ENCODE results near the gene CEP57. TPM values are rescaled to one million over a fixed set of nuclear protein-coding genes. Genes with fewer than 3 reads are reported as not detected.

The CEP57 gene
- polyA plus RNA-seq, 2 donors = 10.6 to 11.1 TPM

DNA sequence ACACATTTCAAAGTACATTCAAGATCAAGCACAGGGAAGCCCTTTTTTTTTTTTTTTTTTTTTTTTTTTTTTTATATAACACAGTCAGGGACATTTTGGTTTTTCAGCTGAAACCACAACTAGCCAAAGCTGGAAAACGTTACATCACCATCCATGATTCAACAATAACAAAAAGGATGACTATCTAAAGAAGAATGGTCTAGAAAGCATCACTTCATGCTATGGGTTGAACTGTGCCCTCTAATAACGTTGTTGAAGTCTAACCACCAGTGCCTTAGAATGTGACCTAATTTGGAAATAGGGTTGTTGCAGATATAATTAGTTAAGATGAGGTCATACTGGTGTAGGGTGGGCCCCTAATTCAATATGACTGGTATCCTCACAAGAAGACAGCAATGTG, 87.0 kb downstream of the CEP57 start:
- 69 to 85% methylated on average over 2 of the region's 2 CpGs for WGBS, 2 donors
- H3K36me3 ChIP-seq (ENCODE audit: control insufficient read depth in 2 of 2, insufficient read depth in 2 of 2, low read length in 1 of 2) = no peaks in the 10 kb centered on the region

More for the DNA sequence above, 87.0 kb downstream of the CEP57 start:
- Histone ChIP-seq H3K4me1 (ENCODE audit: control insufficient read depth in 2 of 2, insufficient read depth in 2 of 2, low read length in 1 of 2) (no peaks in the 10 kb centered on the region), H3K9me3 (ENCODE audit: control insufficient read depth in 2 of 2, insufficient read depth in 1 of 2, low read depth in 1 of 2, low read length in 1 of 2) (no peaks in the 10 kb centered on the region), H3K27me3 (ENCODE audit: control insufficient read depth in 1 of 2, insufficient read depth in 2 of 2, low read length in 2 of 2) (no peaks in the 10 kb centered on the region), H3K27ac (ENCODE audit: low read depth in 2 of 2, low read length in 1 of 2) (no peak overlapping the region), H3K4me3 (ENCODE audit: low read depth in 1 of 2, low read length in 2 of 2) (no peak overlapping the region)

Other genes with a start within 250 kb of the CEP57 start
- 1 to 10 TPM; 6.8 to 7.9 TPM for gene FAM76B, start 716 bp upstream of the CEP57 start, polyA plus RNA-seq
- gene MTMR2, start 133.6 kb downstream of the CEP57 start, polyA plus RNA-seq = 10 to 100 TPM in 1 of 2 donors, 1 to 10 TPM in 1; 5.6 to 10.0 TPM

Measured in esophagus (tissue), 2 donors.